GM19025 (cell line): ENCODE data around the gene ZNF518B.
A peak's percentile ranks its signal among the peaks of the same experiment; 100 is the strongest.
"Not testable (repeated sequence)": the region's sequence is repeated elsewhere in the genome, so short reads cannot be mapped to it uniquely, and the experiment has no call there.

Experiments used
- ATAC-seq: cut with Tn5 transposase; IDR thresholded peaks from one replicate; pipeline ENCODE4 v1.9.1; 2021; ENCODE audit warnings: mild to moderate bottlenecking, low read depth, moderate library complexity; ENCODE audit not compliant: unreplicated experiment

ZNF518B gene

GRCh38 chr4:10456595-10457254, 501 bp downstream of the ZNF518B start:
- peak; percentile 60 for ATAC-seq

- no peak for ATAC-seq
Measured at GRCh38 chr4:10456260-10456594, 999 bp downstream of the ZNF518B start.

DNA sequence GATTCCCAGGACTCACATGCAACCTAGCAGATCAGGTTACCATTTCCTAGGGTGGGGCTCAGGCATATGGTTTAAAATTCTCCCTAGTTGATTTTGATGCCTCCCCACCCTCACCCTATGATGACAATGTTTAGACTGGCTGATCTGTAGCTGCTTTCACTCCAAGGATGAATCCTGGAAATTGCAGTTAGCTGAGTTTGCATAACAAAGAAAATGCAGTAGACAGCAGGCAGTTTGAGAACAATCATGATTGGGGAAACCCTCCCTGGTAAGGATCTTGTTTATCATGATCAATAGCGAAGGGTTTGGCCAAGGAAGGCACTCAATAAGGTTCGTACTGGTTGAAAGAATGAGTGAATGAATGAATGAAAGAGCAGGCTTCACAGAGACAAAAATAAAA, 2.1 kb downstream of the ZNF518B start:
- ATAC-seq = no peak

DNA sequence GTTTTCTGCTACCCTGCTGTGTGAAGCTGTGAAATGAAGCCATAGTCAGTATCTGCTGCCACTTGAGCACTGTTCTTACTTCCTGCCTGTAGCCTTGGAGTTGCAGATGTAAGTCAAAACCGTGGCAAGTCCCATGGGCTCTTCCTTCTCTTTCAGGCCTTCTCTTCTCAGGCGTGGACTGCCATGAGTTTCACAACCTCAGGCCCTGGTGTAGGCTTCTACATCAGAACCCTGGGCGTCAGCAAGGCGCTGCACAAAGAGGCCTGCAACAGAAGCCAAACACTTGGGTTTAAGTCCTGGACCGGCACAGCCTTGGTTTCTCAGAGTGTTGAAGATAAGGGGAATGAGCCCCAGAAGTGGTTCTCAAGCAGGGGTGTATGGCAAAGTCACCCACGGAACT, 2.5 kb downstream of the ZNF518B start:
- no peak for ATAC-seq

DNA sequence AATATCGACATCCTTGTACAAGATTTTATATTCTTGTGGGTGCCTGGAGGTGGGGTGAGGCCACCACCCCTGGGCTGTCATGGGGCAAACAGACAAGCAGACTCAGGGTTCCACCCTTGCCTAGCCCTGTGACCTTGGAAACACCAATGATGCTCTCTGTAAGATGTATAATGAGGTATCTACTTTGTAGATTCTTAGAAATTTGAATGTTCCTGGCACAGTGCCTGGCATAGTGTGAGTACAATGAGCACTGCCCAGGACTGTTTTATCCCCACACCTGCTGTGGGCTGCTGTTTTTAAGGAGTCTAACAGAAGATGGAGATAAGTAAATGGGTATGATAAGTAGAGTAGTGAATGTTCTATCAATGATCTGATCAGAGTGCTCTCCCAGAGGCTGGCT, 3.1 kb downstream of the ZNF518B start:
- no peak for ATAC-seq

- ATAC-seq = no peak
Measured at GRCh38 chr4:10448991-10449390, 8.2 kb downstream of the ZNF518B start.

GRCh38 chr4:10442976-10443375, 14.2 kb downstream of the ZNF518B start:
- no peak for ATAC-seq

DNA sequence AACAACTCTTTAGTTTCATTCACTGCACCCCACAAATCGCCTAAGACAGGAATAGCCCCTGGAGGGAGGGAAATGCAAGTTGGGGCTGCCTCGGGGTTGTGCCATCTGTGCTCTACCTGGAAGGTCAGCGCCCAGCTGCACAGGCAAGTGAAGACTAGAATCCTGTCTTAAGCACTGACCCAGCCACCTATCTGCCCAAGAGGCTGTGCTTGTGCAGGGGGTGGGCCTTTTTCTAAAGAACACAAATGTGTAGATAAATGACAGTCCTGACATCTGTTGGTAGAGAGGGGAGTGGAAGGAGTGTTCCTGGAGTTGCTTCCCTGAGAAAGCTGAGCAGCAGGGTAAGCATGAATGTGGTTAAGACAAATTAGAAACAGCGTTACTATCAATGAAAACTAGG, 15.7 kb downstream of the ZNF518B start:
- ATAC-seq = no peak

DNA sequence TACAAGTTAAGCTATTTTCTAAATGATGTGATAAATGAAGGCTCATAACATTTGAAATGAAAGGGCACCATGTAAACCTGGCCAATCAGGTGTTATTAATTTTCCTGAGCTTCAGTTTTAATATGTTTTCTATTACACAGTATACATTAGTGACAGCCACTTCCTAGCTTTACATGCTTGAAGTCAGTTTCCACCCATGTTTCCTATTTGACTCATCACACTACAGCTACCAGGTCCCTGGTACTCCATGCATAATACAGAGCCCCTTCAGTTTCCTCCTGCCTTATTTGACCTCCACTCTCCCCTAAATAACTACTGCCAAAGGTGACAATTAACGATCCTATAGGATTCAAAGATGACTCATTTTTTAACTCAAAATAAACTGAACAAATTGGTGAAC, 18.3 kb downstream of the ZNF518B start:
- no peak for ATAC-seq

DNA sequence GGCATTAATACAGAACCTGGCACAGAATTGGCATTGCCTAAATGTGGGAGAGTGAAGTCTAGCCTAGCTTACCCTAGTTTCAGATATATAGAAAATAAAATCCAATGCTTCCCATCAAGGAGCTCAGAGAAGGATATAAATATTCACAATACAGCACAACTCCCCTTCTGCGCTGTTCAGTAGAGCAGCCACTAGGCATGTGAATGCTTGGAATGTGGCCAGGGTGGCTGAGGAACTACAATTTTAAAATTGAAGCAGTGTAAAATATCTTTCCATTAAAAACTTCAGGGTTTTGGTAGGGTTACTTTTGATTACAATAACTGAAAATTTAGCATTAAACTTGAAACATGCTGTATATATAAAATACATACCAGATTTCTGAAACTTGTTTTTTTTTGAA, 19.5 kb downstream of the ZNF518B start:
- ATAC-seq = no peak

DNA sequence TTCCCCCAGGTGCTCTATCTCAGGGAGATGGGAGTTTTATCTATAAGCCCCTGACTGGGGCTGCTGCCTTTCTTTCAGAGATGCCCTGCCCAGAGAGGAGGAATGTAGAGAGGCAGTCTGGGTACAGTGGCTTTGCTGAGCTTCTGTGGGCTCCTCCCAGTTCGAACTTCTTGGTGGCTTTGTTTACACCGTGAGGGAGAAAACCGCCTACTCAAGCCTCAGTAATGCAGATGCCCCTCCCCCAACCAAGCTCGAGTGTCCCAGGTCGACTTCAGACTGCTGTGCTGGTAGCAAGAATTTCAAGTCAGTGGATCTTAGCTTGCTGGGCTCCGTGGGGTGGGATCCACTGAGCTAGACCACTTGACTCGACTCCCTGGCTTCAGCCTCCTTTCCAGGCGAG, 29.5 kb downstream of the ZNF518B start:
- ATAC-seq = not testable (repeated sequence)

- no peak for ATAC-seq
Measured at GRCh38 chr4:10421344-10422055, 35.7 kb downstream of the ZNF518B start.

GRCh38 chr4:10417740-10418139, 39.5 kb downstream of the ZNF518B start:
- ATAC-seq = no peak

- no peak for ATAC-seq
Measured at GRCh38 chr4:10416441-10416840, 40.8 kb downstream of the ZNF518B start.

DNA sequence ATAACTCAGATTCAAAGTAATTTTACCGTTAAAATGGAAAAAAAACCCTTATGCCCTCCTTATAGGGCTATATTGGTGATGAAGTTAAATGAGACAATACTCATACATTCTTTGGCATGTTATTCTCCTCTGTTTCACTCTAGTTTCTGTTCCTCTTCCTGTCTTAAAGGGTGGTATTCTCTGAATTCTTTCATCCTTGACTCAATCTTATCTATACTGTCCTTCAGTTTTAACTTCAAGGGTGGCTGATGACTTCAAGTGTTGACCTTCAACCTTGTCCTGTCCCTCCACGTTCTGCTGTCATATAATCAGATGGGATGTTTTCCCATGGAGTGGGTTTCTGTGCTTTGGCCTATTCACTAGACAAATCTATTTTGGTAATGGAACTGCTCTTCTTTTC, 44.0 kb downstream of the ZNF518B start:
- ATAC-seq = peak; percentile 74

DNA sequence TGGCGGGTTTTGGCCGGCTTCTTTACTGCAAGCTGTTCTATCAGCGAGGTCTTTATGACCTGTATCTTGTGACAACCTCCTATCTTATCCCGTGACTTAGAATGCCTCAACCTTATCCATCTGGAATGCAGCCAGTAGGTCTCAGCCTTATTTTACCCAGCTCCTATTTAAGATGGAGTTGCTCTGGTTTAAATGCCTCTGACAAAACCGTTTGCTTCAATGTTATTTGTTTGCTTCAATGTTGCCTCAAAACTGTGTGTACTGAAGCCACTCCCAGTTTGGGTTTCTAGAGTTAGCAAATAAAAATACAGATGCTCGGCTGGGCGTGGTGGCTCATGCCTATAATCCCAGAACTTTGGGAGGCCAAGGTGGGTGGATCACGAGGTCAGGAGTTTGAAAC, 51.6 kb downstream of the ZNF518B start:
- no peak for ATAC-seq

DNA sequence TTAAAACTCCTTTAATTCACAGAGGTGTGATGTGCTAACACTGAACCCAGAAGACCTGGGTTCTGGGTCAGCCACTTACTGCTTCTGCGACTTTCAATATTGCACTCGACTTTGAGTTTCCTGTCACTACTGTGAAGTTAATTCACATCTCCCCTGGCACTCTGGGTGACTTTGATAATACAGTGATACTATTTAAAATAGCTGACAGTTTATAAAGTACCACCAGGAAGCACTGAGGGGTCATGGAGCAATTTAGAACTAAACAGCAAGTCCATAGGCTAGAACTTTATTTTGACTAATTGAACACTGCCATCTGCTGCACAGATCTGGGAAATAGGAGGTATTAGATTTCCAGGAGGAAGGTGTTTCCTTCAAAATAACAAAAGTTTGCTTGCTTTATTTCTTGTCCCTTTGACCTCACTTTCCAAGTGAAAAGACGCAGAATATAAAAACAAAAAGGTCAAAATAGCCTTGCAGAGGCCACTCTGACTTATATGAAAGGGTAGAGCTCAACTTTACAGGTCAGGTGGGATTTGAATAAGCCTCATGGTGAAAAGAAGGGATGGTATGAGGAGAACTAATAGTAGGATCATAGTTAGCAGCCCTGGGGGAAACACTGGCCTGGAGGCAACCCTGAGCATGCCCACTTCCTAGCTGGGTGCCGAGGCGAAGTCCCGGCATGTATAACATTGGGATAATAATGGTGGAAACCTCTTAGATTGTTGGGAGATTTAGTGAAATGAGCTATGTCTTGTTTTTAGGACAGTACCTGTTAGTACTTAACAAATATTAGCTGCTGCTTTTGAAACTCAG, 53.4 kb downstream of the ZNF518B start:
- no peak for ATAC-seq

DNA sequence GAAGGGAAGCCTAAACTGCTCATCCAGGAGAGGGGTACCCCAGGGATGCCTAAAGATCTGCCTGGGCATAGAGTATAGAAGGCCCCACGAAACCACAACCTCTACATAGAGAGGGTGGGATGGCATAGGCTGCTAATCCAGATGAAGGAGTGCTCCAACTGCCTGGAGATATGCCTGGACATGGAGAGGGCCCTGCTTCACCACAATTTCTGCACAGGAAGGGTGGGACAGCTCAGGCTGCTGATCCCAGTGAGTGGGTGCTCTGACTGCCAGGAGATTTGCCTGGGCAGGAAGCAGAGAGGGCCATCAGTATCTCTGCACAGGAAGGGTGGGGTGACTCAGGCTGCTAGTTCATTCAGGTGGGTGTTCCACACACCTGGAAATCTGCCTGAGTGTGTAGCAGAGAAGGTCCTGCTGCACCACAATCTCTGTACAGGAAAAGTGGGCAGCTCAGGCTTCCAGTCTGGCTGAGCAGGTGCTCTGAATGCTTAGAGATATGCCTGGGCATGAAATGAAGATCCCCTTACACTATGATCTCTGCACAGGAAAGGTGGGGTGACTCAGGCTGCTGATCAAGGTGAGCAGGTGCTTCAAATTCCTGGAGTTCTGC, 61.1 kb downstream of the ZNF518B start:
- no peak for ATAC-seq
